Measurements from ENCODE around the gene S100A13. TPM values are rescaled to one million over a fixed set of nuclear protein-coding genes. Genes with fewer than 3 reads are reported as not detected.
"Not testable (repeated sequence)": the region's sequence is repeated elsewhere in the genome, so short reads cannot be mapped to it uniquely, and the experiment has no call there.

S100A13 gene
- total RNA-seq, 1 donor from 2014 or later: 83.0 TPM

- Histone ChIP-seq H3K36me3 (no peaks in the 10 kb centered on the region), H3K27me3 (ENCODE audit: low read depth) (no peaks in the 10 kb centered on the region), H3K9me3 (no peaks in the 10 kb centered on the region), H3K4me1 (no peaks in the 10 kb centered on the region), H3K27ac (no peak overlapping the region), H3K4me3 (no peak overlapping the region)
- no peak for TF ChIP-seq CTCF (IDR thresholded peaks at IDR 0.05)
- DNase-seq: no peak
- no peak for ATAC-seq
- intact Hi-C loops (cut with DNase I): no loop called here
These were observed 41.0 kb downstream of the S100A13 start for GRCh38 chr1:153586347-153586746.

- intact Hi-C loops (cut with DNase I): no loop called here
- DNase-seq: no peak
- TF ChIP-seq CTCF (IDR thresholded peaks at IDR 0.05): no peak
These were observed 42.3 kb downstream of the S100A13 start for GRCh38 chr1:153585006-153585405.

GRCh38 chr1:153583976-153584375 is 43.3 kb downstream of the S100A13 start:
- H3K4me1 ChIP-seq: no peaks in the 10 kb centered on the region
- no peaks in the 10 kb centered on the region for H3K27me3 ChIP-seq (ENCODE audit: low read depth)
- no peak for TF ChIP-seq CTCF (IDR thresholded peaks at IDR 0.05)
- no peak for ATAC-seq
- no peak for DNase-seq
- no peak overlapping the region for H3K4me3 ChIP-seq
- H3K27ac ChIP-seq: no peak overlapping the region
- intact Hi-C loops (cut with DNase I): no loop called here
- no peaks in the 10 kb centered on the region for H3K9me3 ChIP-seq
- no peaks in the 10 kb centered on the region for H3K36me3 ChIP-seq

More at GRCh38 chr1:153585006-153585405, 42.3 kb downstream of the S100A13 start:
- H3K4me3 ChIP-seq: no peak overlapping the region
- H3K4me1 ChIP-seq: no peaks in the 10 kb centered on the region
- no peaks in the 10 kb centered on the region for H3K27me3 ChIP-seq (ENCODE audit: low read depth)
- no peak for ATAC-seq
- H3K27ac ChIP-seq: no peak overlapping the region
- no peaks in the 10 kb centered on the region for H3K9me3 ChIP-seq
- no peaks in the 10 kb centered on the region for H3K36me3 ChIP-seq

DNA sequence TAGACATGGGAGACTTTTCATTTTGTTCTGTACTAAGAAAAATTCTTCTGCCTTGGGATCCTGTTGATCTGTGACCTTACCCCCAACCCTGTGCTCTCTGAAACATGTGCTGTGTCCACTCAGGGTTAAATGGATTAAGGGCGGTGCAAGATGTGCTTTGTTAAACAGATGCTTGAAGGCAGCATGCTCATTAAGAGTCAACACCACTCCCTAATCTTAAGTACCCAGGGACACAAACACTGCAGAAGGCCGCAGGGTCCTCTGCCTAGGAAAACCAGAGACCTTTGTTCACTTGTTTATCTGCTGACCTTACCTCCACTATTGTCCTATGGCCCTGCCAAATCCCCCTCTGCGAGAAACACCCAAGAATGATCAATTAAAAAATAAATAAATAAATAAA is 43.8 kb downstream of the S100A13 start:
- H3K27me3 ChIP-seq (ENCODE audit: low read depth); H3K9me3 ChIP-seq; H3K4me3 ChIP-seq; H3K4me1 ChIP-seq; H3K27ac ChIP-seq; H3K36me3 ChIP-seq; intact Hi-C loops (cut with DNase I); DNase-seq; ATAC-seq: not testable (repeated sequence)

GRCh38 chr1:153582836-153583235 is 44.5 kb downstream of the S100A13 start:
- ATAC-seq; H3K4me3 ChIP-seq; H3K27ac ChIP-seq; intact Hi-C loops (cut with DNase I); H3K27me3 ChIP-seq (ENCODE audit: low read depth); H3K36me3 ChIP-seq; DNase-seq; H3K9me3 ChIP-seq; H3K4me1 ChIP-seq: not testable (repeated sequence)

DNA sequence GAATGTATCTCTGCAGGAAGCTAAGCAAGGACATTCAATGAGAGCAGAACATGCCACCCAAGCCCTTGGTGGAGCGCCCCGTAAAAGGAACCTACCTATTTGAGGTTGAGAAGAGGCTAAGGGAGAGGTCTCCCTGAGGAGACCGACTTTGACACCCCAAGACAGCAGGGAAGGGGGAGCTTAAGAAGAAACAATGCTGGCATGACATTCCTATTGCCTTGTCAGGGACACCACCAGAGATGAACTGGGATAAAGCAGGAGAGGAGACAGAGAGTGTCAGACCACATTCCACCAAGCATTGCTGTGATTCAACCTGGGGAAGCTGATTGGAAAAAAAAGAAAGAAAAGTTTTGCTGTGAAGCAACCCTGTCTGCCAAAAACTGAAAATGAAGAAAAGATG is 48.4 kb downstream of the S100A13 start:
- no peaks in the 10 kb centered on the region for H3K9me3 ChIP-seq
- H3K4me3 ChIP-seq: no peak overlapping the region
- no peak for DNase-seq
- ATAC-seq: no peak
- no peaks in the 10 kb centered on the region for H3K36me3 ChIP-seq
- TF ChIP-seq CTCF (IDR thresholded peaks at IDR 0.05): no peak
- H3K27ac ChIP-seq: no peak overlapping the region
- no peaks in the 10 kb centered on the region for H3K27me3 ChIP-seq (ENCODE audit: low read depth)
- peaks cover under 1% of the 10 kb centered on the region for H3K4me1 ChIP-seq
- intact Hi-C loops (cut with DNase I): no loop called here

DNA sequence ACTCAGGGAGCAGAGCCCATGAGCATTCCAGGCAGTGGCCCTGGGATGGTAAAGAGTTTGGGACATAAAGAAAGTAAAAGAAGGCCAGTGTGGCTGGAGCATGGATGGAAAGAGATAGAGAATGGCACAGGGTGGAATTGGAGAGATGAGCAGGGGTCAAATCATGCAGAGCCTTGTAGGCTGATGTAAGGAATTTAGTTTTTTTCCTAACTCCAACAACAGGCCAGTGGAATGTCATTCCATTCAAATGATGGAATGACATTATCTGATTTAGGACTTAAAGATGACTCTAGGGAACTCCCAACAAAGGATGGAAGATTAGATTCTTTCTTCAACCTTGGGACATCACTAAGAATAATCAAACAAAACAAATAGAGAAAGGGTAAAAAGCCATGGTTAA is 48.8 kb downstream of the S100A13 start:
- Histone ChIP-seq H3K27ac (no peak overlapping the region), H3K4me1 (peaks cover 5% of the 10 kb centered on the region), H3K27me3 (ENCODE audit: low read depth) (no peaks in the 10 kb centered on the region), H3K4me3 (no peak overlapping the region), H3K9me3 (no peaks in the 10 kb centered on the region), H3K36me3 (no peaks in the 10 kb centered on the region)
- no peak for TF ChIP-seq CTCF (IDR thresholded peaks at IDR 0.05)
- no peak for DNase-seq
- intact Hi-C loops (cut with DNase I): no loop called here
- no peak for ATAC-seq

Data from lower lobe of right lung (tissue), 2 donors.